GM23338 (cell line): ENCODE data around the gene CYB5R4.

Experiments used
- CREB1 ChIP-seq: fragments of 250-450 bp; sonication (Bioruptor Pico); IDR thresholded peaks from 2 replicates; pipeline ENCODE4 v1.5.0; 2020; ENCODE audit warnings: low read depth, mild to moderate bottlenecking, moderate library complexity
- CTCF ChIP-seq, 2 experiments: fragments of 200-600 bp in 1 of 2; sonication (generic) in 1 of 2; conservative IDR thresholded peaks; 2 replicates each; pipeline versions ENCODE4 v1.5.1 to v1.6.1; 2016 to 2017; ENCODE audit warnings: antibody characterized with exemption in 2 of 2, low read depth in 2 of 2, mild to moderate bottlenecking in 2 of 2, moderate library complexity in 1 of 2
- ETS1 ChIP-seq: IDR thresholded peaks from 2 replicates; pipeline ENCODE4 v1.6.1; 2016; ENCODE audit warnings: antibody characterized with exemption
- EZH2 ChIP-seq: fragments of 200-600 bp; sonication (generic); IDR thresholded peaks from one replicate; pipeline ENCODE4 v1.8.0; 2017; ENCODE audit warnings: antibody characterized with exemption, mild to moderate bottlenecking, low read depth; ENCODE audit not compliant: unreplicated experiment
- EZH2phosphoT487 ChIP-seq: fragments of 200-600 bp; sonication (generic); IDR thresholded peaks from one replicate; pipeline ENCODE4 v1.8.1; 2018; ENCODE audit warnings: antibody characterized with exemption; ENCODE audit not compliant: unreplicated experiment
- JUNB ChIP-seq: IDR thresholded peaks from one replicate; pipeline ENCODE4 v1.6.1; 2016; ENCODE audit warnings: antibody characterized with exemption; ENCODE audit not compliant: unreplicated experiment
- POLR2AphosphoS5 ChIP-seq: IDR thresholded peaks from 2 replicates; pipeline ENCODE4 v1.6.1; 2016; ENCODE audit warnings: antibody characterized with exemption, low read depth
- REST ChIP-seq: IDR thresholded peaks from one replicate; pipeline ENCODE4 v1.6.1; 2018; ENCODE audit warnings: antibody characterized with exemption; ENCODE audit not compliant: unreplicated experiment
- ZNF114 ChIP-seq: fragments of 250-450 bp; sonication (Bioruptor Pico); IDR thresholded peaks from 2 replicates; pipeline ENCODE4 v1.5.0; 2020; ENCODE audit warnings: mild to moderate bottlenecking, moderate library complexity
- ZNF331 ChIP-seq: fragments of 250-450 bp; sonication (Bioruptor Pico); IDR thresholded peaks from 2 replicates; pipeline ENCODE4 v1.5.0; 2020; ENCODE audit warnings: low read depth, mild to moderate bottlenecking, moderate library complexity

DNA sequence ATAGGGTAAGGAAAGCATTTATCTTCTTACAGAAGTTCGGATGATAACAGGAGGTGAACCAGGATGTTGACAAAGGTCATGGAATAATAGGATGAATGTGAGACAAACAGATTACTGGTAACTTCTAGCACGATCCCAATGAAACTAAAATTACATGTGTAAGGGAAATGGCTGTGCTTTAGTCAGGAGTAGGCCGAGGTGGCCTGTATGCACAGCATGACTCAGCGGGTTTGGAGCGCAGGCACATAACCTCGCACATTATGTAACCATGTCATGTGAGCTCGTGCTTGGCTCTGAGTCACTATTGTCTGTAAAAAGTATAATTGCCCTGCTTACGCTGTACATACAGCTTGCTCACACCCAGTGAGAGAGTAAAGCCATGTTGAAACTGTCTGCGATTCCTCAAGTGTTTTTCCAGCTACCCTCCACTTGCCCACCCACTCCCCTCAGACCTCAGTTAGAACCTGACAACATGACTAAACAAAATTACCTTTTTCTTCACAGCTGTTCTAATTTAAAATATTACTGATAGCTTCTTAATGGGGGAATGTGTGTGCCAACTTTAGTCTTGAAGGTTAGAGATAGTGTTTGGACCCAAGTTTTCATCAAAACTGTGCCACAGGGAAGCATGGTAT lies 8.2 kb downstream of the CYB5R4 start:
- TF ChIP-seq CTCF (conservative IDR thresholded peaks at IDR 0.05; ENCODE audit: low read depth in 2 of 2) (no peak), REST (no peak), POLR2AphosphoS5 (no peak), EZH2 (no peak), CREB1 (no peak), EZH2phosphoT487 (no peak), ETS1 (no peak), JUNB (no peak), ZNF331 (CRISPR knock-in tag) (no peak), ZNF114 (CRISPR knock-in tag) (no peak)
